ENCODE data around the gene PCDHGB7. TPM values are rescaled to one million over a fixed set of nuclear protein-coding genes. Genes with fewer than 3 reads are reported as not detected.
"Not testable (repeated sequence)": the region's sequence is repeated elsewhere in the genome, so short reads cannot be mapped to it uniquely, and the experiment has no call there.

PCDHGB7 gene
- total and polyA plus RNA-seq, 2 experiments from 2014 or later = 13.2 to 14.2 TPM

DNA sequence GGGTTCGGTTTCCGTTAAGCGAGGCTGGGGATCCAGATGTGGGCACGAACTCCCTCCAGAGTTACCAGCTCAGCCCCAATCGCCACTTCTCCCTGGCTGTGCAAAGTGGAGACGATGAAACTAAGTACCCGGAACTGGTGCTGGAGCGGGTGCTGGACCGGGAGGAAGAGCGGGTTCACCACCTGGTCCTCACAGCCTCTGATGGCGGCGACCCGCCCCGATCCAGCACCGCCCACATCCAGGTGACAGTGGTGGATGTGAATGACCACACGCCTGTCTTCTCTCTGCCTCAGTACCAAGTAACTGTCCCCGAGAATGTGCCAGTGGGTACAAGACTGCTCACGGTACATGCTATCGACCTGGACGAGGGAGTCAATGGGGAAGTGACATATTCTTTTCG, 34.1 kb upstream of the PCDHGB7 start:
- WGBS, 2 experiments (ENCODE audit: low coverage in 1 of 2, low lambda C conversion rate in 2 of 2, missing lambda C conversion rate in 2 of 2) = 41 to 42% methylated on average over 18 to 21 of the region's 21 CpGs
- Histone ChIP-seq H2AFZ (no peak overlapping the region), H3K9me3 (ENCODE audit: low read depth) (no peaks in the 10 kb centered on the region), H4K20me1 (ENCODE audit: insufficient read depth) (no peaks in the 10 kb centered on the region), H3K27ac (no peak overlapping the region), H3K4me2 (ENCODE audit: unreplicated experiment) (no peak overlapping the region), H3K9me2 (ENCODE audit: insufficient read depth) (no peaks in the 10 kb centered on the region), H3K4me1 (ENCODE audit: insufficient read depth) (no peaks in the 10 kb centered on the region), H3K79me2 (ENCODE audit: insufficient read depth) (no peaks in the 10 kb centered on the region), H3K9ac (no peak overlapping the region), H3K4me3 (no peak overlapping the region), H3F3A (ENCODE audit: insufficient read depth) (no peaks in the 10 kb centered on the region), H3K27me3 (replicated peaks; ENCODE audit: insufficient read depth) (no peaks in the 10 kb centered on the region), H3K36me3 (ENCODE audit: low read depth) (no peaks in the 10 kb centered on the region)
- DNase-seq = no peak
- TF ChIP-seq EZH2 (IDR thresholded peaks at IDR 0.05; ENCODE audit: insufficient read depth, poor library complexity, severe bottlenecking) (no peak), EZH2phosphoT487 (IDR thresholded peaks at IDR 0.05; ENCODE audit: insufficient read depth, low read depth) (no peak)
- in situ Hi-C loops (cut with MboI) = no loop called here

DNA sequence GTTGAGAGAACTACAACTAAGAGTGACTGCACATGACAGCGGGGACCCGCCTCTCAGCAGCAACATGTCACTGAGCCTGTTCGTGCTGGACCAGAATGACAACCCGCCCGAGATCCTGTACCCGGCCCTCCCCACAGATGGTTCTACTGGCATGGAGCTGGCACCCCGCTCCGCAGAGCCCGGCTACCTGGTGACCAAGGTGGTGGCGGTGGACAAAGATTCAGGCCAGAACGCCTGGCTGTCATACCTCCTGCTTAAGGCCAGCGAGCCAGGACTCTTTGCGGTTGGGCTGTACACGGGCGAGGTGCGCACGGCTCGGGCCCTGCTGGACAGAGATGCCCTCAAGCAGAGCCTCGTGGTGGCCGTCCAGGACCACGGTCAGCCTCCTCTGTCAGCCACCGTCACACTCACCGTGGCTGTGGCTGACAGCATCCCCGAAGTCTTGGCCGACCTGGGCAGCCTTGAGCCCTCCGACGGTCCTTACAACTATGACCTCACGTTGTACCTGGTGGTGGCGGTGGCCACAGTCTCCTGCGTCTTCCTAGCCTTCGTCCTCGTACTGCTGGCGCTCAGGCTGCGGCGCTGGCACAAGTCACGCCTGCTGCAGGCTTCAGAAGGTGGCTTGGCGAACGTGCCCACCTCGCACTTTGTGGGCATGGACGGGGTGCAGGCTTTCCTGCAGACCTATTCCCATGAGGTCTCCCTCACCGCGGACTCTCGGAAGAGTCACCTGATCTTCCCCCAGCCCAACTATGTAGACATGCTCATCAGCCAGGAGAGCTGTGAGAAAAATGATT, 32.8 kb upstream of the PCDHGB7 start:
- Histone ChIP-seq H3K79me2 (ENCODE audit: insufficient read depth) (no peaks in the 10 kb centered on the region), H3K27ac (no peak overlapping the region), H3K4me3 (no peak overlapping the region), H2AFZ (no peak overlapping the region), H3K4me2 (ENCODE audit: unreplicated experiment) (no peak overlapping the region), H4K20me1 (ENCODE audit: insufficient read depth) (no peaks in the 10 kb centered on the region), H3K9me2 (ENCODE audit: insufficient read depth) (no peaks in the 10 kb centered on the region), H3F3A (ENCODE audit: insufficient read depth) (no peaks in the 10 kb centered on the region), H3K9ac (no peak overlapping the region), H3K4me1 (ENCODE audit: insufficient read depth) (no peaks in the 10 kb centered on the region), H3K27me3 (replicated peaks; ENCODE audit: insufficient read depth) (no peaks in the 10 kb centered on the region), H3K9me3 (ENCODE audit: low read depth) (no peaks in the 10 kb centered on the region), H3K36me3 (ENCODE audit: low read depth) (no peaks in the 10 kb centered on the region)
- TF ChIP-seq EZH2phosphoT487 (IDR thresholded peaks at IDR 0.05; ENCODE audit: insufficient read depth, low read depth) = no peak
- TF ChIP-seq EZH2 (IDR thresholded peaks at IDR 0.05; ENCODE audit: insufficient read depth, poor library complexity, severe bottlenecking) = no peak
- no peak for DNase-seq
- in situ Hi-C loops (cut with MboI) = no loop called here
- 36 to 38% methylated on average over 42 to 43 of the region's 43 CpGs for WGBS, 2 experiments (ENCODE audit: low coverage in 1 of 2, low lambda C conversion rate in 2 of 2, missing lambda C conversion rate in 2 of 2)

DNA sequence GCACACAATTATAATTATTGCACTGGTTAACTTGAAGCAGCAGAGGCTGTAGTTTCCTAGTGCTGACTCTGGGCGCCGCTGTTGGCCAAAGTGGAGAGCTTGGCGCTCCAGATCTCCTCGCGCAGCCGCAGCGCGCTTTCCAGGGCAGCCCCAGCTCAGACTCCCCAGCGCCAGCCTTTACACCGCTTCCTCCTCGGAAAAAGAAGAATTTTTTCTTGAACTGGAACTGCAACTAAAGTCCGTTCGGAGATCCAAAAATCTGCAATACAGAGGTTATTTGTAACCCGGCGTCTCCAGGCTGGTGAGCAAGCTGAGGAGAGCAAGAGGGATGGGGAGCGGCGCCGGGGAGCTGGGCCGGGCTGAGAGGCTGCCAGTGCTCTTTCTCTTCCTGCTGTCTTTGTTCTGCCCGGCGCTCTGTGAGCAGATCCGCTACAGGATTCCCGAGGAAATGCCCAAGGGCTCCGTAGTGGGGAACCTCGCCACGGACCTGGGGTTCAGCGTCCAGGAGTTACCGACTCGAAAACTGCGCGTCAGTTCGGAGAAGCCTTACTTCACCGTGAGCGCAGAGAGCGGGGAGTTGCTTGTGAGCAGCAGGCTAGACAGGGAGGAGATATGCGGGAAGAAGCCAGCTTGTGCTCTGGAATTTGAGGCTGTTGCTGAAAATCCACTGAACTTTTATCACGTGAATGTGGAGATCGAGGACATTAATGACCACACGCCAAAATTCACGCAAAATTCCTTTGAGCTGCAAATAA, 29.7 kb upstream of the PCDHGB7 start, which contains the start of gene PCDHGB4:
TSS of gene PCDHGB4 (plus strand) at position 142 of the 755 bp plus-strand sequence. CDS start at position 329, 187 bp downstream.
- DNase-seq = peak; percentile 61
- H3K27me3 ChIP-seq (replicated peaks; ENCODE audit: insufficient read depth); H3K9me3 ChIP-seq (ENCODE audit: low read depth); H3F3A ChIP-seq (ENCODE audit: insufficient read depth); H3K36me3 ChIP-seq (ENCODE audit: low read depth); H3K79me2 ChIP-seq (ENCODE audit: insufficient read depth); H4K20me1 ChIP-seq (ENCODE audit: insufficient read depth); H3K27ac ChIP-seq; H3K9me2 ChIP-seq (ENCODE audit: insufficient read depth); H3K4me2 ChIP-seq (ENCODE audit: unreplicated experiment); in situ Hi-C loops (cut with MboI); H3K4me1 ChIP-seq (ENCODE audit: insufficient read depth); H3K9ac ChIP-seq: not testable (repeated sequence)
- peak within 1 kb of the TSS; percentile 62; the same call in 1 of the 2 replicates for H2AFZ ChIP-seq
- WGBS, 2 experiments (ENCODE audit: low coverage in 1 of 2, low lambda C conversion rate in 2 of 2, missing lambda C conversion rate in 2 of 2) = 13 to 19% methylated on average over 21 to 23 of the region's 40 CpGs
- H3K4me3 ChIP-seq = peak within 1 kb of the TSS; percentile 66

DNA sequence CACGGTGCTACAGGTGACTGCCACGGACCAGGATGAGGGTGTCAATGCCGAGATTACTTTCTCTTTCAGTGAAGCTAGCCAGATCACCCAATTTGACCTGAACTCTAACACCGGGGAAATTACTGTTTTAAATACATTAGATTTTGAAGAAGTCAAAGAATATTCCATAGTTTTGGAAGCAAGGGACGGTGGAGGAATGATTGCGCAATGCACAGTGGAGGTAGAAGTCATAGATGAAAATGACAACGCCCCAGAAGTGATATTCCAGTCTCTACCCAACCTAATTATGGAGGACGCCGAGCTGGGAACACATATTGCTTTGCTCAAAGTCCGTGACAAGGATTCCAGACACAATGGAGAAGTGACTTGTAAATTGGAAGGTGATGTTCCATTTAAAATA, 28.8 kb upstream of the PCDHGB7 start:
- H3K9ac ChIP-seq = no peak overlapping the region
- no peaks in the 10 kb centered on the region for H3K9me2 ChIP-seq (ENCODE audit: insufficient read depth)
- no peaks in the 10 kb centered on the region for H3K36me3 ChIP-seq (ENCODE audit: low read depth)
- H3K27ac ChIP-seq = no peak overlapping the region
- H3F3A ChIP-seq (ENCODE audit: insufficient read depth) = no peaks in the 10 kb centered on the region
- no peak overlapping the region for H3K4me3 ChIP-seq
- no peak overlapping the region for H3K4me2 ChIP-seq (ENCODE audit: unreplicated experiment)
- H3K9me3 ChIP-seq (ENCODE audit: low read depth) = no peaks in the 10 kb centered on the region
- TF ChIP-seq EZH2phosphoT487 (IDR thresholded peaks at IDR 0.05; ENCODE audit: insufficient read depth, low read depth) = no peak
- TF ChIP-seq EZH2 (IDR thresholded peaks at IDR 0.05; ENCODE audit: insufficient read depth, poor library complexity, severe bottlenecking) = no peak
- no peaks in the 10 kb centered on the region for H3K4me1 ChIP-seq (ENCODE audit: insufficient read depth)
- no peak overlapping the region for H2AFZ ChIP-seq
- no peaks in the 10 kb centered on the region for H3K79me2 ChIP-seq (ENCODE audit: insufficient read depth)
- DNase-seq = no peak
- no peaks in the 10 kb centered on the region for H4K20me1 ChIP-seq (ENCODE audit: insufficient read depth)
- WGBS, 2 experiments (ENCODE audit: low coverage in 1 of 2, low lambda C conversion rate in 2 of 2, missing lambda C conversion rate in 2 of 2) = 47% methylated on average over 10 of the region's 10 CpGs
- in situ Hi-C loops (cut with MboI) = no loop called here
- no peaks in the 10 kb centered on the region for H3K27me3 ChIP-seq (replicated peaks; ENCODE audit: insufficient read depth)
